ENCODE measurements around the gene CFAP69.

GRCh38 chr7:90320418-90320800 lies 75.4 kb downstream of the CFAP69 start:
- TF ChIP-seq CTCF (IDR thresholded peaks at IDR 0.05) (no peak), POLR2AphosphoS5 (IDR thresholded peaks at IDR 0.05) (no peak), POLR2A (IDR thresholded peaks at IDR 0.05) (no peak)
